WERI-Rb-1 (cell line): ENCODE measurements around the gene GIMAP1.

Experiments
- DNase-seq: peaks from one replicate; pipeline ENCODE4 v3.0.0-alpha.2; 2020
- H3K27ac ChIP-seq: fragments of 250-450 bp; sonication (Bioruptor Pico); 2 replicates; pipeline ENCODE4 v1.5.1; 2020; ENCODE audit warnings: mild to moderate bottlenecking, moderate library complexity
- H3K27me3 ChIP-seq: fragments of 250-450 bp; sonication (Bioruptor Pico); 2 replicates; pipeline ENCODE4 v1.5.1; 2021; ENCODE audit warnings: mild to moderate bottlenecking, low read depth, moderate library complexity; ENCODE audit not compliant: insufficient read depth, severe bottlenecking
- H3K36me3 ChIP-seq: fragments of 250-450 bp; sonication (Bioruptor Pico); 2 replicates; pipeline ENCODE4 v1.5.1; 2020; ENCODE audit warnings: mild to moderate bottlenecking, moderate library complexity
- H3K4me3 ChIP-seq: 2 replicates; pipeline ENCODE4 v1.5.1; 2011; ENCODE audit warnings: low read depth, mild to moderate bottlenecking, control low read depth, low read length
- H3K9me3 ChIP-seq: fragments of 250-450 bp; sonication (Bioruptor Pico); 2 replicates; pipeline ENCODE4 v1.5.1; 2021; ENCODE audit warnings: mild to moderate bottlenecking, moderate library complexity; ENCODE audit not compliant: severe bottlenecking
- CTCF ChIP-seq: IDR thresholded peaks from 2 replicates; pipeline ENCODE4 v1.5.1; 2011; ENCODE audit warnings: low read depth, mild to moderate bottlenecking, control low read depth, inconsistent platforms, low read length

GIMAP1 gene

GRCh38 chr7:150748376-150748775 lies 32.0 kb downstream of the GIMAP1 start:
- no peak for TF ChIP-seq CTCF
- Histone ChIP-seq H3K4me3 (no peak overlapping the region), H3K9me3 (no peaks in the 10 kb centered on the region), H3K27me3 (no peaks in the 10 kb centered on the region), H3K27ac (no peak overlapping the region), H3K36me3 (no peaks in the 10 kb centered on the region)
- DNase-seq, result no peak

GRCh38 chr7:150751702-150752101 lies 35.3 kb downstream of the GIMAP1 start:
- TF ChIP-seq CTCF, result no peak
- no peaks in the 10 kb centered on the region for H3K9me3 ChIP-seq
- no peak for DNase-seq
- no peaks in the 10 kb centered on the region for H3K27me3 ChIP-seq
- H3K27ac ChIP-seq, result no peak overlapping the region
- no peaks in the 10 kb centered on the region for H3K36me3 ChIP-seq
- H3K4me3 ChIP-seq, result no peak overlapping the region

GRCh38 chr7:150753239-150753638 lies 36.8 kb downstream of the GIMAP1 start:
- no peaks in the 10 kb centered on the region for H3K27me3 ChIP-seq
- TF ChIP-seq CTCF, result no peak
- no peak for DNase-seq
- no peaks in the 10 kb centered on the region for H3K36me3 ChIP-seq
- H3K27ac ChIP-seq, result no peak overlapping the region
- no peaks in the 10 kb centered on the region for H3K9me3 ChIP-seq
- H3K4me3 ChIP-seq, result no peak overlapping the region

- Histone ChIP-seq H3K27ac (no peak overlapping the region), H3K4me3 (no peak overlapping the region), H3K36me3 (no peaks in the 10 kb centered on the region), H3K27me3 (no peaks in the 10 kb centered on the region), H3K9me3 (no peaks in the 10 kb centered on the region)
- TF ChIP-seq CTCF, result peak; percentile 63
- peak; percentile 26 for DNase-seq
Observed at GRCh38 chr7:150753826-150754603, 37.6 kb downstream of the GIMAP1 start.

GRCh38 chr7:150754951-150755350 lies 38.5 kb downstream of the GIMAP1 start:
- no peaks in the 10 kb centered on the region for H3K9me3 ChIP-seq
- no peaks in the 10 kb centered on the region for H3K36me3 ChIP-seq
- DNase-seq, result no peak
- no peak for TF ChIP-seq CTCF
- H3K4me3 ChIP-seq, result no peak overlapping the region
- no peaks in the 10 kb centered on the region for H3K27me3 ChIP-seq
- H3K27ac ChIP-seq, result no peak overlapping the region
